HUES48 (cell line): Measurements from ENCODE around the gene TNP1.

ENCODE experiments used
- H3K27ac ChIP-seq: one replicate; pipeline ENCODE4 v1.7.0; 2013; ENCODE audit warnings: low read depth, low read length, inconsistent platforms
- H3K27me3 ChIP-seq: 2 replicates; pipeline ENCODE4 v1.6.1; 2013; ENCODE audit warnings: mild to moderate bottlenecking, low read length; ENCODE audit not compliant: control insufficient read depth, insufficient read depth
- H3K36me3 ChIP-seq: 2 replicates; pipeline ENCODE4 v1.6.1; 2013; ENCODE audit warnings: low read length; ENCODE audit not compliant: control insufficient read depth, insufficient read depth
- H3K4me1 ChIP-seq: 2 replicates; pipeline ENCODE4 v1.6.1; 2013; ENCODE audit warnings: mild to moderate bottlenecking, low read length; ENCODE audit not compliant: control insufficient read depth, insufficient read depth
- H3K4me3 ChIP-seq: 2 replicates; pipeline ENCODE4 v1.5.1; 2013; ENCODE audit warnings: mild to moderate bottlenecking, low read depth, low read length
- H3K9ac ChIP-seq: 2 replicates; pipeline ENCODE4 v1.6.1; 2013; ENCODE audit warnings: mild to moderate bottlenecking, low read depth, low read length, moderate library complexity
- H3K9me3 ChIP-seq: 2 replicates; pipeline ENCODE4 v1.6.1; 2013; ENCODE audit warnings: low read length; ENCODE audit not compliant: control insufficient read depth, insufficient read depth

TNP1 gene

DNA sequence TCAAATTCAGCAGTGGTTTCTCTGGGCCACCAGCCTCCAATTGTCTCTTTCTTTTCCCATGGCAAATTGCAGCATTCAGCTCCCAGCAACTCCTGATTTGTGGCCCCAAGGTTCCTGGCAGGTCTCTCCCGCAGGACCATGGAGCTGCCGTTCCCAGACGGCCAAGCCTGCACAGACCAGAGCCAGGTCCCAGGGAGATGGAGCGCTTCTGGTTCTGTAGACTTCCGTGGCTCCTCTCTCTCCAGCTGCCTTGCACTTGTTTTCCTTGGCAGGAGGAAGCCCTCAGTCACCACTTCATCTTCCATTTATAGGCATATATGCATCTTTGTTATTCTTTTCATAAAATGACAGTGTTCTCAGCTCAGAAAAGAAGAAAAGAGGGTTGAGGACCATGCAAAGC, 21.7 kb downstream of the TNP1 start:
- H3K4me1 ChIP-seq, result no peaks in the 10 kb centered on the region
- no peak overlapping the region for H3K9ac ChIP-seq
- no peaks in the 10 kb centered on the region for H3K9me3 ChIP-seq
- H3K27me3 ChIP-seq, result no peaks in the 10 kb centered on the region
- no peak overlapping the region for H3K27ac ChIP-seq
- no peak overlapping the region for H3K4me3 ChIP-seq
- H3K36me3 ChIP-seq, result no peaks in the 10 kb centered on the region

DNA sequence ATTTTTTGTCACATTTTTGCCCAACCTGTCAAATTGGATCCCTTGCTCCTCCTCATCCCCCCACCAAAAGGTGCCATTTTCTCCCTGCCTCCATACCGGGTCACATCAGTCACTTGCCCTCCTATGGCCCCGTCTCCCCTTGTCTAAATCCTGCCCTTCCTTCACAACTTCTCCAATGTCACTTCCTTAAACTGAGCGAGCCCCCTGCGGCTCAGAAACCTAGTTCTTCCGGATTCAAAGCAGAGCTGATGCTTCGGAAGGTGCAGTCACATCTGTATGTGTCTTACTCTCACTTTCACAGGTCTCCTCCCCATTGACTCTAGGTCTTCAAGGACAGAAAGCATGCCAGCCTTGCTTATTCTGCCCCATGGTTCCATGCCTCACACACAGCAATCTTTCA, 22.1 kb downstream of the TNP1 start:
- Histone ChIP-seq H3K36me3 (no peaks in the 10 kb centered on the region), H3K9me3 (no peaks in the 10 kb centered on the region), H3K4me3 (no peak overlapping the region), H3K27me3 (no peaks in the 10 kb centered on the region), H3K27ac (no peak overlapping the region), H3K9ac (no peak overlapping the region), H3K4me1 (no peaks in the 10 kb centered on the region)

DNA sequence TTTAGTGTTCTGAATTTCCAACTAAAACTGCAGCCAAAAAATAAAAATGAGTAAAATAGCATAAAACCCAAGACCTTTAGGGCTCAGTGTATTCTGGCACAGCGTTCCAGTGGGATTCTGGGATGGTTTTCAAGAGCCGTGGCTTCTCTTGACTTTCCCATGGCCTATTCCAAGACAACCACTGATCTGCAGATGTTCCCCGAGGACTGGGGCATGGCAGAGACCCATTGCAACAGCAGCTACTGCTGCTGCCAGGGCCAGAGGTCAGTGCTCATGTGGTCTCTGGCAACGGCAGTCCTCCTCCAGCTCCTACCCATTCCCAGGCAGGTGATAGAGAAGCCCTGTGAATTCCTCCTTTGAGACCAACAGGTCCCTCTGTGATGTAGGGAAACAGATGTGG, 26.8 kb downstream of the TNP1 start:
- Histone ChIP-seq H3K27me3 (no peaks in the 10 kb centered on the region), H3K36me3 (no peaks in the 10 kb centered on the region), H3K27ac (no peak overlapping the region), H3K4me1 (no peaks in the 10 kb centered on the region), H3K9me3 (no peaks in the 10 kb centered on the region), H3K9ac (no peak overlapping the region), H3K4me3 (no peak overlapping the region)

DNA sequence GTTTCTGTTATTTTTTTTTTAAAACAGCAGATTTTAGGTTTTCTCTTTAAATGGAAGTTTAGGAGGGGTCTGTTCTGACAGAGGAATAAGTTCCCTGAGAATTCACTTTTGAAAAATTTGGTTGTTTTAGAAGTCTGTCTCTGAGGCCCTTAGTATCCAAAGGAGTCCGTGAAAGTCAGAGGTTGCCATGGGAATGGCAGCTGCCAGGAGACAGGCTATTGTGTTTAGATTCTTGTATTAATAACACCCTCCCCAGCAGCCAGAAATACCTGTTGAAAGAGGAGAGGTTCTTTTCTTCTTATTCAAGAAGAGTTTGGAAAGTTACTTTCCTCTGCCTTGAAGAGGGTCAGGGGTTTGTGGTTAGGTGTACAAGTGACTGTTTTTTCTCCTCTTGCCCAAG, 29.5 kb downstream of the TNP1 start:
- Histone ChIP-seq H3K27me3 (no peaks in the 10 kb centered on the region), H3K9me3 (no peaks in the 10 kb centered on the region), H3K36me3 (no peaks in the 10 kb centered on the region), H3K9ac (no peak overlapping the region), H3K4me3 (no peak overlapping the region), H3K4me1 (no peaks in the 10 kb centered on the region), H3K27ac (no peak overlapping the region)

DNA sequence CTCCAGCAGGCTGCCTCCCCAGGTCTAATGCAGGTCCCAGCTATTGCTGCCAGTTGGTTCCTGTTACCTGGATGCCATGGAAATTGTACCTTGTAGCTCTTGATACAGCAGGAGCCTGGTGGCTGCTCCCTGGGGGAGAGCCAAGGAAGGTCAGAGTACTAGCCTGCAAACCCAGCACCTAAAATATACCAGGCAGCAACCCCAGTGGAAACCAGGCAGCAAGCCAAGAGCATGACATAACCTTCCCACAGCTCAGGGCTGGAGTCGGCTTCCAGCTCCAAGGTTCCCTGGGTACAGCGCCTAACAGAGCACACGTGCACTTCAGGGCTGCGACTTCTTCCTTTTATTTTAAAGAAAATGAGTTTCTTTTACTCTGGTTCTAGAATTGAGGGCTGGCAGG, 30.3 kb downstream of the TNP1 start:
- H3K4me1 ChIP-seq, result no peaks in the 10 kb centered on the region
- no peaks in the 10 kb centered on the region for H3K36me3 ChIP-seq
- H3K27me3 ChIP-seq, result no peaks in the 10 kb centered on the region

DNA sequence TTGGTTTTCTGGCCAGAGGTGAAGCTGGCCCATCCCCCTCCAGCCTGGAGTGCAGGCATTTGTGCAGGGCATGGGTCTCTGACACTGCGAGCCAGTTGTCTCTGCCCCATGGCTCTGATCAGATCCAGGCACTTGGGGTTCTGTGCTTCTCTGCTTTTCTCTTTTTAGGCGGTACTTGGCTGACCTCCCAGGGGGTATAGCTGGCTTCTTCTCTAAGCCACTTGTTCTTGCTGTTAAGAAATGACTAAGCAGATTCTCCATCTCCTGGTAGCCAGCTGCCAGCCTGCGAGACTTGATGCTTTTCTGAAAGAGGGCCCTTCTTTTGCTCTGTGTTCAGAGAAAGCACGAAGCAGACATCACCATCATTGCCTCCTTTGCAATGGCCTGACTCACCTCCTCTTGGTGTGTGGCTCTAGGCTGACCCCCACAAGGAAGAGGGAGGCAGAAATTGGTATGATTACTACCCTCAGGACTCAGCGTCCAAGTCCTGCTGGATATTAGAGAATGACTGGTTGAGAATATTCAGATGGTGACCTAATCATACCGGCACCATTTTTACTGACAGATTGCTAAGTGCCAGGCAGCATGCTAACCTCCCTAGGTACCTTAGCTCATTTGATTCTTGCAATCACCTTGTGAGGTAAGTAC, 32.7 kb downstream of the TNP1 start:
- Histone ChIP-seq H3K9me3 (no peaks in the 10 kb centered on the region), H3K27ac (no peak overlapping the region), H3K4me1 (no peaks in the 10 kb centered on the region), H3K9ac (no peak overlapping the region), H3K36me3 (no peaks in the 10 kb centered on the region), H3K27me3 (no peaks in the 10 kb centered on the region), H3K4me3 (no peak overlapping the region)

More for the DNA sequence above, 30.3 kb downstream of the TNP1 start:
- H3K9ac ChIP-seq, result no peak overlapping the region
- H3K27ac ChIP-seq, result no peak overlapping the region
- H3K9me3 ChIP-seq, result no peaks in the 10 kb centered on the region
- H3K4me3 ChIP-seq, result no peak overlapping the region

DNA sequence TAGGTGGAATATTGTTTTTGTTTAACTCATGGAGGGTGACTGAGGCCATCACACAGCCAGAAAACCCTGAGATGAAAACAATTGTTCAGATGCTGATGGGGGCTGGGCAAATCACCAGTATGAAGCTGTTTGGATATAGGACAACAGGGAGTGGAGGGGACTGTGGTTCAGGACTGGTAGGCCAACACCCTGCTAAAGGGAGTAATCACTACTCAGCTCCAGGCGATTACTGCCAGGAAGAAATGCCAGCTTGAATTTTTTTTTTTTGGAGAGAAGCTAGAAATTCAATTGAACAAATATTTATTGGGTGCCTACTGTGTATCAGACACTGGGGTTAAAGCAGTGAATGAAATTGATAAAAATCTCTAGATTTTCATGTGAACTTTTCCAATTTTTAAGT, 37.4 kb downstream of the TNP1 start:
- no peak overlapping the region for H3K27ac ChIP-seq
- H3K4me3 ChIP-seq, result no peak overlapping the region
- no peaks in the 10 kb centered on the region for H3K27me3 ChIP-seq
- H3K4me1 ChIP-seq, result no peaks in the 10 kb centered on the region
- H3K9ac ChIP-seq, result no peak overlapping the region
- H3K9me3 ChIP-seq, result no peaks in the 10 kb centered on the region
- no peaks in the 10 kb centered on the region for H3K36me3 ChIP-seq

DNA sequence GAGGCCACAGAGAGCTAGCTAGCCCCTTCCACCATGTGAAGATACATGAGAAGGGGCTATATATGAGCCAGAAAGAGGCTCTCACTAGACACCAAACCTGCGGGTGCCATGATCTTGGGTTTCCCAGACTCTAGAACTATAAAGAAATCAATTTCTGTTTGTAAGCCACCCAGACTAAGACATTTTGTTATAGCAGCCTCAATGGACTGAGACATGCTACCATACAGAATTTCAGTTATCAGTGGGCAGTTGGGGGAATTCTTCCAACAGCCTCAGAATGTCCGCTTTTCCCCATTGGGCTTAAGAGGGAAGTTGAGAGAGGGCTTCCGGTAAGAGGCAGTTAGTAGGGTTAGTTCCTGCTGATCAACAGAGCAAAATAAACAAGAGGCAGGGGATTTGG, 39.2 kb downstream of the TNP1 start:
- no peaks in the 10 kb centered on the region for H3K36me3 ChIP-seq
- H3K9ac ChIP-seq, result no peak overlapping the region
- H3K9me3 ChIP-seq, result no peaks in the 10 kb centered on the region
- H3K27me3 ChIP-seq, result no peaks in the 10 kb centered on the region
- no peaks in the 10 kb centered on the region for H3K4me1 ChIP-seq
- no peak overlapping the region for H3K4me3 ChIP-seq
- H3K27ac ChIP-seq, result no peak overlapping the region

DNA sequence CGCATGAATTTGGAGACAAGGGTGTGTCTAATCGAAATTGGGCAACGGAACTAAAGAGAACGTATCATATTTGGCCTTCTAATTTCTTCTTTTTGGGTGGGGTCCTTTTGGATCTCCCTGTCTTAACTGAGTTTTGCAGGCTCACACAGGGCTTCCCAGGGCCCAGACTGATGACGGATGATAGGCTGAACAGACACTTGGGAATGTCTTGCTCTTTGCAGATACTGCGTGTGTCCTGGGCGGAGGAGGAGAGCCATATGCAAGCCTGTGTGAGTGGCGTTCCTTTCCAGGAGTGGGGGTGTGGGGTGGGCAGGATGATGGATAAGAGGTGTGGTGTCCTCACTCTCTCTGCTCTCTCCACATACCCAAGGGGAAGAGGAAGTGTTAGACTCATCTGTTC, 40.1 kb downstream of the TNP1 start:
- Histone ChIP-seq H3K27ac (no peak overlapping the region), H3K4me1 (no peaks in the 10 kb centered on the region), H3K4me3 (no peak overlapping the region), H3K9me3 (no peaks in the 10 kb centered on the region), H3K9ac (no peak overlapping the region), H3K36me3 (no peaks in the 10 kb centered on the region), H3K27me3 (no peaks in the 10 kb centered on the region)

DNA sequence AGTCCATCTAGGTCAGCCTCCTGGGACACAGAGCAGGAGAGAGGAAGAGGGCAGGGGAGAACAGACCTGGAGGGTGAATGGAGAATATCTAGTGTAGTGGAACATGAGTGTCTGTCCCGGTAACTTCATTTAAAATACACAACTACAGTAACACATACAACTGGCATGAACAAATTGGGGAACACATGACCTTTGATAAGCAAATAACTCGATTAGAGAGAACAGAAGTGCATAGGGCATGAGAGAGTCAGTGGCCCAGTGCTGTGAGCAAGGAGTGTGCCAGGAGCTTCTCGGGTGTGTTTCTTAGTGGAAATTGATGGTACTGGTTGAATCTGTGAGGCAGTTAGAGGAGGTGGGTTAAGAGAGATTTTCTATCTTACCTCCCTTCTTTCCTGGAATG, 40.8 kb downstream of the TNP1 start:
- H3K9me3 ChIP-seq, result no peaks in the 10 kb centered on the region
- no peak overlapping the region for H3K27ac ChIP-seq
- no peaks in the 10 kb centered on the region for H3K36me3 ChIP-seq
- no peaks in the 10 kb centered on the region for H3K27me3 ChIP-seq
- no peak overlapping the region for H3K9ac ChIP-seq
- H3K4me1 ChIP-seq, result no peaks in the 10 kb centered on the region
- no peak overlapping the region for H3K4me3 ChIP-seq

DNA sequence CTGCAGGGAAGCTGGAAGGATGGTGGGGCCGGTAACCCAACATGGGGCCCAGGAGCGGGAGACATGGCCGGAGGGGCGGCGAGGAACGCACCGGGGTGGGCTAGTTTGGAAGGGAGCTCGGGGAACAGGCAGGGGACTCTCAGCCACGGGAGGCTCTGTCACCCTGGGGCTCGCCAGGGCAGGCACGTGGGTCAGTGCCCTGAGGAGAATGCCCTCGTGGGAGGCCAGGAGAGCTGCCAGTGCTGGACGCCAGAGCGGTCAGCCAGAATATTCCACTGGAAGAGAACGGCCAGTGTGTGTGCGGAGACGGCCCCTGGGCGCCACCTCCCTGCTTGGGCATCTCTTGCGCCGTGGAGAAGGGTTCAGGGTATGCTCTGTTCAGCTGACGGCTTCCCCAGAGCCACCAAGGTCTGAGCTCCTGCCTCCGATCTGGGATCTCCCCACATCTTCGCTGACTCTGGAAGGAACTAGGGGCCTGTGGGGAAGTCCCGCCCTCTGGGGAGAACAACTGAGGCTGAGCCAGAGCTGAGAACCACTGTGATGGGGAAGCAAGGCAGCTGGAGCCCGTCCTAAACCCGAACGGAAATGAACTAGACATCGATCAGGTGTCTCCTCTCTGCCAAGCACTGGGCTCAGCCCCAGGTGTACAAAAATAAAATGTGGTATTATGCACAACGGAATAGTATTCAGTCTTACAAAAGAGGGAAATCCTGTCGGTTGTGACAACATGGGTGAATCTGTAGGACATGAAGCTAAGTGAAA, 49.3 kb downstream of the TNP1 start:
- Histone ChIP-seq H3K4me1 (no peaks in the 10 kb centered on the region), H3K27ac (no peak overlapping the region), H3K9ac (no peak overlapping the region), H3K36me3 (no peaks in the 10 kb centered on the region), H3K4me3 (no peak overlapping the region), H3K9me3 (no peaks in the 10 kb centered on the region), H3K27me3 (no peaks in the 10 kb centered on the region)
